ENCODE measurements around the gene SSBP3.
"Not testable (repeated sequence)": the region's sequence is repeated elsewhere in the genome, so short reads cannot be mapped to it uniquely, and the experiment has no call there.

Gene SSBP3

DNA sequence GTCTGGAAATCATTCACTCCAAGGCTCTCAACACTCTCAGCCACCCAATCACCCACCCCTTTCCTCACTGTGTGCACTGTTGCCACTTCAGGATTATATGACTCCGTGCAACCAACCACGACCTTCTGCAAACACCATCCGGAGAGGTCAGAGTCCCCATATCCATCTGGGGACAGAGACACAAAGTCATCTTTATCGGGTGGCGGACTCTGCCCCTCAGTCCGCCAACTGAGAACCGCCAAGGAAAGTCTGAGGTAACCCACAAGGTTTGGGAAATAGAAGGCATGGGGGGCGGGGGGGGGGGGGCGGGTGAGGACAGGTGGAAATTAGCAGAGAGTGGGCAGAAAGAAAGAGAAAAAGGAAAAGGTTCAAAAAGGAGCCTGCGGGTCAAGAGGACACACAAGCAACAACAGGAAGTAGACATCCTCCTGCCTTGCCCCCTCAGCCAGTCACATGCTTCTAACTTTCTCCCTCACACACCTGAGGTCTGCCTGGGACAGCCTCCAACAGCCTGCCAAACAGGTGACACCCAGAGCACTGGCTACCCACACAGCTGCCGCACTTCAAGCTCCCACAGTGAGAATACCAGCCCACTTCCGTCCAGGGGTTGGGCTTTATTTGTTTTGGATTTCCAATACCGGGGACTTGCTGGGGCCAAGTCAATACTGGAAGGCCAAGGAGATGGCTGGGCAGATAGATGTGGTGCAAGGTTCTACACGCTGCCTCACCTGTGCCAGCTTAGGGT lies 58.1 kb downstream of the SSBP3 start:
- no peak overlapping the region for H3K4me3 ChIP-seq (ENCODE audit: insufficient read depth in 1 of 2, low read depth in 1 of 2, low read length in 2 of 2)
- no peak overlapping the region for H3K9ac ChIP-seq (ENCODE audit: low read length)
- H2AFZ ChIP-seq (ENCODE audit: low read depth, low read length) = no peak overlapping the region
- H3K79me1 ChIP-seq (replicated peaks; ENCODE audit: low read length, poor library complexity, severe bottlenecking) = peaks cover 40% of the 10 kb centered on the region
- no peak overlapping the region for H2BK120ac ChIP-seq (ENCODE audit: low read depth, low read length)
- no peak overlapping the region for H4K8ac ChIP-seq (ENCODE audit: low read length)
- no peak for DNase-seq
- H3K23ac ChIP-seq (ENCODE audit: low read length in 2 of 2) = no peak overlapping the region
- 94% methylated on average over 12 of the region's 14 CpGs for WGBS
- H2BK15ac ChIP-seq (ENCODE audit: low read depth, poor library complexity, severe bottlenecking) = no peak overlapping the region
- no peak overlapping the region for H3K4me2 ChIP-seq (ENCODE audit: low read length, poor library complexity, severe bottlenecking)
- H3K14ac ChIP-seq (ENCODE audit: low read length in 2 of 2) = no peak overlapping the region
- H3K36me3 ChIP-seq (ENCODE audit: control insufficient read depth in 1 of 2, insufficient read depth in 2 of 2, low read depth in 1 of 2, low read length in 2 of 2) = peaks cover 3 to 5% of the 10 kb centered on the region in 2 experiments
- no peak overlapping the region for H2BK5ac ChIP-seq (ENCODE audit: low read depth, low read length, poor library complexity, severe bottlenecking)
- H3K27me3 ChIP-seq (ENCODE audit: control insufficient read depth in 1 of 2, insufficient read depth in 1 of 2, low read length in 2 of 2) = no peaks in the 10 kb centered on the region
- no peak overlapping the region for H2AK5ac ChIP-seq (ENCODE audit: low read length, severe bottlenecking)
- no peak overlapping the region for H4K91ac ChIP-seq (ENCODE audit: low read length)
- H3K9me3 ChIP-seq (ENCODE audit: control insufficient read depth, low read length) = no peaks in the 10 kb centered on the region
- H3K4me1 ChIP-seq (ENCODE audit: control insufficient read depth, insufficient read depth, low read depth, low read length) = peaks cover 4% of the 10 kb centered on the region
- no peak overlapping the region for H2BK12ac ChIP-seq (ENCODE audit: low read length in 2 of 2)
- no peak overlapping the region for H3K27ac ChIP-seq (ENCODE audit: low read length, poor library complexity, severe bottlenecking)
- no peak overlapping the region for H3K18ac ChIP-seq (ENCODE audit: low read depth in 1 of 2, low read length in 2 of 2)
- H3K4ac ChIP-seq (ENCODE audit: low read depth in 1 of 2, low read length in 2 of 2) = no peak overlapping the region

- H3K27me3 ChIP-seq (ENCODE audit: control insufficient read depth in 1 of 2, insufficient read depth in 1 of 2, low read length in 2 of 2) = no peaks in the 10 kb centered on the region
- H2BK12ac ChIP-seq (ENCODE audit: low read length in 2 of 2) = no peak overlapping the region
- peaks cover 41% of the 10 kb centered on the region for H3K79me1 ChIP-seq (replicated peaks; ENCODE audit: low read length, poor library complexity, severe bottlenecking)
- no peak overlapping the region for H3K4me2 ChIP-seq (ENCODE audit: low read length, poor library complexity, severe bottlenecking)
- H3K36me3 ChIP-seq (ENCODE audit: control insufficient read depth in 1 of 2, insufficient read depth in 2 of 2, low read depth in 1 of 2, low read length in 2 of 2) = peaks cover 3 to 5% of the 10 kb centered on the region in 2 experiments
- no peak overlapping the region for H3K9ac ChIP-seq (ENCODE audit: low read length)
- H2BK5ac ChIP-seq (ENCODE audit: low read depth, low read length, poor library complexity, severe bottlenecking) = no peak overlapping the region
- no peak overlapping the region for H3K18ac ChIP-seq (ENCODE audit: low read depth in 1 of 2, low read length in 2 of 2)
- no peak overlapping the region for H4K8ac ChIP-seq (ENCODE audit: low read length)
- no peak overlapping the region for H2AK5ac ChIP-seq (ENCODE audit: low read length, severe bottlenecking)
- peaks cover 2% of the 10 kb centered on the region for H3K4me1 ChIP-seq (ENCODE audit: control insufficient read depth, insufficient read depth, low read depth, low read length)
- H2BK15ac ChIP-seq (ENCODE audit: low read depth, poor library complexity, severe bottlenecking) = no peak overlapping the region
- no peak overlapping the region for H3K27ac ChIP-seq (ENCODE audit: low read length, poor library complexity, severe bottlenecking)
- H3K4ac ChIP-seq (ENCODE audit: low read depth in 1 of 2, low read length in 2 of 2) = no peak overlapping the region
- no peak overlapping the region for H3K4me3 ChIP-seq (ENCODE audit: insufficient read depth in 1 of 2, low read depth in 1 of 2, low read length in 2 of 2)
- 95% methylated on average over 6 of the region's 6 CpGs for WGBS
- H3K9me3 ChIP-seq (ENCODE audit: control insufficient read depth, low read length) = no peaks in the 10 kb centered on the region
- H2AFZ ChIP-seq (ENCODE audit: low read depth, low read length) = no peak overlapping the region
- no peak overlapping the region for H2BK120ac ChIP-seq (ENCODE audit: low read depth, low read length)
- H3K14ac ChIP-seq (ENCODE audit: low read length in 2 of 2) = no peak overlapping the region
- H3K23ac ChIP-seq (ENCODE audit: low read length in 2 of 2) = no peak overlapping the region
- no peak overlapping the region for H4K91ac ChIP-seq (ENCODE audit: low read length)
- DNase-seq = no peak
Observed at GRCh38 chr1:54347261-54347954, 58.8 kb downstream of the SSBP3 start.

GRCh38 chr1:54345548-54345947 lies 60.6 kb downstream of the SSBP3 start:
- not testable (repeated sequence) for H3K27ac ChIP-seq (ENCODE audit: low read length, poor library complexity, severe bottlenecking); H2BK15ac ChIP-seq (ENCODE audit: low read depth, poor library complexity, severe bottlenecking); H4K91ac ChIP-seq (ENCODE audit: low read length); H3K23ac ChIP-seq (ENCODE audit: low read length in 2 of 2); H2BK5ac ChIP-seq (ENCODE audit: low read depth, low read length, poor library complexity, severe bottlenecking); H3K27me3 ChIP-seq (ENCODE audit: control insufficient read depth in 1 of 2, insufficient read depth in 1 of 2, low read length in 2 of 2); H3K4me3 ChIP-seq (ENCODE audit: insufficient read depth in 1 of 2, low read depth in 1 of 2, low read length in 2 of 2); H3K9ac ChIP-seq (ENCODE audit: low read length); H3K4me2 ChIP-seq (ENCODE audit: low read length, poor library complexity, severe bottlenecking); H2AFZ ChIP-seq (ENCODE audit: low read depth, low read length); H3K18ac ChIP-seq (ENCODE audit: low read depth in 1 of 2, low read length in 2 of 2); H4K8ac ChIP-seq (ENCODE audit: low read length); H3K4ac ChIP-seq (ENCODE audit: low read depth in 1 of 2, low read length in 2 of 2); H2BK120ac ChIP-seq (ENCODE audit: low read depth, low read length); H3K9me3 ChIP-seq (ENCODE audit: control insufficient read depth, low read length); H3K4me1 ChIP-seq (ENCODE audit: control insufficient read depth, insufficient read depth, low read depth, low read length); DNase-seq; H2BK12ac ChIP-seq (ENCODE audit: low read length in 2 of 2); H3K36me3 ChIP-seq (ENCODE audit: control insufficient read depth in 1 of 2, insufficient read depth in 2 of 2, low read depth in 1 of 2, low read length in 2 of 2); H3K14ac ChIP-seq (ENCODE audit: low read length in 2 of 2); H2AK5ac ChIP-seq (ENCODE audit: low read length, severe bottlenecking)
- H3K79me1 ChIP-seq (replicated peaks; ENCODE audit: low read length, poor library complexity, severe bottlenecking) = peaks cover 49% of the 10 kb centered on the region
- WGBS = 96% methylated on average over 13 of the region's 13 CpGs

DNA sequence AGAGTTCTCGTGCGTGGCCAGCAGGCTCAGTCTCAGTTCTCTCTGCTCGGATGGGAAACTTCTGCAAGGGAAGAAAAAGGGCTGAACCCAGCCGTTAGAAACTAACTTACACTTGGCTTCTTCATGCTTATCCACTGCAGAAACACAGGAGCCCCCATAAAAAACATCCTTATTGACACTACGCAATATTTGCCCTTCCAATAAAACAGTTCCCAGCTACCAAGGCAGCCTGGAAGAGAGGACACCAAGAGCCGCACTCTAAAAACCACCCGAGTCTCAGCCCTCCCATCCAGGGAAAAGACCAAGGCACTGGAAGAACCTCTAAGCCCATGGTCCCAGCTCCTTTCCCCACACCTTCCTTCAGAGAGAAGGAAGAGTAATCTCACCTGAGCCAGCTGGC lies 61.1 kb downstream of the SSBP3 start:
- no peak overlapping the region for H3K23ac ChIP-seq (ENCODE audit: low read length in 2 of 2)
- H3K27ac ChIP-seq (ENCODE audit: low read length, poor library complexity, severe bottlenecking) = no peak overlapping the region
- H3K4me1 ChIP-seq (ENCODE audit: control insufficient read depth, insufficient read depth, low read depth, low read length) = peaks cover 2% of the 10 kb centered on the region
- H4K8ac ChIP-seq (ENCODE audit: low read length) = no peak overlapping the region
- no peak overlapping the region for H3K4me2 ChIP-seq (ENCODE audit: low read length, poor library complexity, severe bottlenecking)
- no peak overlapping the region for H2BK120ac ChIP-seq (ENCODE audit: low read depth, low read length)
- no peak overlapping the region for H2AFZ ChIP-seq (ENCODE audit: low read depth, low read length)
- H3K4me3 ChIP-seq (ENCODE audit: insufficient read depth in 1 of 2, low read depth in 1 of 2, low read length in 2 of 2) = no peak overlapping the region
- peaks cover 49% of the 10 kb centered on the region for H3K79me1 ChIP-seq (replicated peaks; ENCODE audit: low read length, poor library complexity, severe bottlenecking)
- H2BK12ac ChIP-seq (ENCODE audit: low read length in 2 of 2) = no peak overlapping the region
- no peak overlapping the region for H2BK5ac ChIP-seq (ENCODE audit: low read depth, low read length, poor library complexity, severe bottlenecking)
- no peak overlapping the region for H4K91ac ChIP-seq (ENCODE audit: low read length)
- H2BK15ac ChIP-seq (ENCODE audit: low read depth, poor library complexity, severe bottlenecking) = no peak overlapping the region
- no peak overlapping the region for H3K18ac ChIP-seq (ENCODE audit: low read depth in 1 of 2, low read length in 2 of 2)
- H3K4ac ChIP-seq (ENCODE audit: low read depth in 1 of 2, low read length in 2 of 2) = no peak overlapping the region
- no peaks in the 10 kb centered on the region for H3K27me3 ChIP-seq (ENCODE audit: control insufficient read depth in 1 of 2, insufficient read depth in 1 of 2, low read length in 2 of 2)
- WGBS = 95% methylated on average over 7 of the region's 7 CpGs
- H3K9ac ChIP-seq (ENCODE audit: low read length) = no peak overlapping the region
- peaks cover 3 to 9% of the 10 kb centered on the region in 2 experiments for H3K36me3 ChIP-seq (ENCODE audit: control insufficient read depth in 1 of 2, insufficient read depth in 2 of 2, low read depth in 1 of 2, low read length in 2 of 2)
- H2AK5ac ChIP-seq (ENCODE audit: low read length, severe bottlenecking) = no peak overlapping the region
- H3K9me3 ChIP-seq (ENCODE audit: control insufficient read depth, low read length) = no peaks in the 10 kb centered on the region
- no peak overlapping the region for H3K14ac ChIP-seq (ENCODE audit: low read length in 2 of 2)
- no peak for DNase-seq

All from mesenchymal stem cell (in vitro differentiated cells and primary cell).